Right lobe of liver (tissue), 4 donors: ENCODE data around the gene OR5K1.

ENCODE experiments used
- POLR2A ChIP-seq: fragments of 450-650 bp; IDR thresholded peaks from one replicate; pipeline ENCODE4 v1.6.1; 2017; ENCODE audit warnings: antibody characterized with exemption, mild to moderate bottlenecking
- TF ChIP-seq, protein P1 (sequence below), 4 donors: fragments of 200-600 bp in 3 of 4; fragments of 450-650 bp in 1 of 4; IDR thresholded peaks; one replicate each; pipeline versions ENCODE4 v1.5.1 to v1.8.0; 2016 to 2022; ENCODE audit warnings: antibody characterized with exemption in 4 of 4, mild to moderate bottlenecking in 2 of 4
- donor health status: DM: no; HTN: no; CAD: no.
- donor health status: DM: no; HTN: no; CAD: no.
- donor health status: DM: no; HTN: yes; CAD: no.

DNA sequence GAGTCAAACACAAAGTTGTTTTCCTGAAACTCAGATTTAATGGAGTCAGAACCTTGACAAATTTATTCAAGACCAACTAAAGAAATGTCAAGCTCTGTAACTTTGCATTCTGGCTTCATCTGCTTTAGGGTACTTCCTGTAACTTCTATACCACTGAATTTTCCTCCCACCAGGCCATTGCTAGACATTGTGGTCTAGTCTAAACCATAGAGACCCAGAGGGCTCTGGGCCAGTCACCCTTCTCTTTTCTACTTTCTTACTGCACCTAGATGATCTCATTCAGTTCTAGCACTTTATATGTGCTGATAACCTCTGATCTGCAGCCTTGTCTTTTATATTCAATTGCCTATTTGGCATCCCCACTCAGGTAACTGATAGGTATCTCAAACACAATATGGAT lies 2.8 kb upstream of the OR5K1 start:
- TF ChIP-seq, protein P1, sequence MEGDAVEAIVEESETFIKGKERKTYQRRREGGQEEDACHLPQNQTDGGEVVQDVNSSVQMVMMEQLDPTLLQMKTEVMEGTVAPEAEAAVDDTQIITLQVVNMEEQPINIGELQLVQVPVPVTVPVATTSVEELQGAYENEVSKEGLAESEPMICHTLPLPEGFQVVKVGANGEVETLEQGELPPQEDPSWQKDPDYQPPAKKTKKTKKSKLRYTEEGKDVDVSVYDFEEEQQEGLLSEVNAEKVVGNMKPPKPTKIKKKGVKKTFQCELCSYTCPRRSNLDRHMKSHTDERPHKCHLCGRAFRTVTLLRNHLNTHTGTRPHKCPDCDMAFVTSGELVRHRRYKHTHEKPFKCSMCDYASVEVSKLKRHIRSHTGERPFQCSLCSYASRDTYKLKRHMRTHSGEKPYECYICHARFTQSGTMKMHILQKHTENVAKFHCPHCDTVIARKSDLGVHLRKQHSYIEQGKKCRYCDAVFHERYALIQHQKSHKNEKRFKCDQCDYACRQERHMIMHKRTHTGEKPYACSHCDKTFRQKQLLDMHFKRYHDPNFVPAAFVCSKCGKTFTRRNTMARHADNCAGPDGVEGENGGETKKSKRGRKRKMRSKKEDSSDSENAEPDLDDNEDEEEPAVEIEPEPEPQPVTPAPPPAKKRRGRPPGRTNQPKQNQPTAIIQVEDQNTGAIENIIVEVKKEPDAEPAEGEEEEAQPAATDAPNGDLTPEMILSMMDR (IDR thresholded peaks at IDR 0.05), result no peak
- TF ChIP-seq POLR2A, result no peak
